HepG2 (cell line): ENCODE data around the gene CSTF1. TPM values are rescaled to one million over a fixed set of nuclear protein-coding genes. Genes with fewer than 3 reads are reported as not detected.
A peak's percentile ranks its signal among the peaks of the same experiment; 100 is the strongest.

Experiments used
- CENPBD1 ChIP-seq: sonication (generic); formaldehyde crosslinking; IDR thresholded peaks from 2 replicates; pipeline ENCODE4 v1.8.0; 2022; ENCODE audit warnings: missing genetic modification reagents, low read depth, mild to moderate bottlenecking, borderline replicate concordance
- ETS1 ChIP-seq: sonication (generic); formaldehyde crosslinking; IDR thresholded peaks from 2 replicates; pipeline ENCODE4 v1.4.0; 2020; ENCODE audit warnings: missing genetic modification reagents
- HDAC2 ChIP-seq: sonication (generic); formaldehyde crosslinking; IDR thresholded peaks from 2 replicates; pipeline ENCODE4 v1.4.0; 2020; ENCODE audit warnings: missing genetic modification reagents
- MAFK ChIP-seq, 2 experiments: IDR thresholded peaks in 1 of 2; conservative IDR thresholded peaks in 1 of 2; 2 replicates each; pipeline ENCODE4 v1.6.1; 2011; ENCODE audit warnings: improper control_type of control experiment in 2 of 2, low read length in 2 of 2
- REXO4 ChIP-seq: sonication (generic); formaldehyde crosslinking; IDR thresholded peaks from 2 replicates; pipeline ENCODE4 v1.8.0; 2022; ENCODE audit warnings: missing genetic modification reagents, mild to moderate bottlenecking, borderline replicate concordance
- SNAPC4 ChIP-seq: sonication (generic); formaldehyde crosslinking; IDR thresholded peaks from 2 replicates; pipeline ENCODE4 v1.4.0; 2020; ENCODE audit warnings: mild to moderate bottlenecking, missing genetic modification reagents
- TAF1 ChIP-seq: sonication (generic); formaldehyde crosslinking; IDR thresholded peaks from 2 replicates; pipeline ENCODE4 v1.4.0; 2020; ENCODE audit warnings: missing genetic modification reagents
- TMF1 ChIP-seq: sonication (generic); formaldehyde crosslinking; IDR thresholded peaks from 2 replicates; pipeline ENCODE4 v1.8.1; 2022; ENCODE audit warnings: low read depth, missing genetic modification reagents
- ZBTB3 ChIP-seq: sonication (generic); formaldehyde crosslinking; IDR thresholded peaks from 2 replicates; pipeline ENCODE4 v1.4.0; 2020; ENCODE audit warnings: low read depth, mild to moderate bottlenecking, moderate library complexity, missing genetic modification reagents, borderline replicate concordance
- ZFP36L2 ChIP-seq: sonication (generic); formaldehyde crosslinking; IDR thresholded peaks from 2 replicates; pipeline ENCODE4 v1.4.0; 2020; ENCODE audit warnings: missing genetic modification reagents
- ZMYM2 ChIP-seq: sonication (generic); formaldehyde crosslinking; IDR thresholded peaks from 2 replicates; pipeline ENCODE4 v1.8.0; 2022; ENCODE audit warnings: mild to moderate bottlenecking, missing genetic modification reagents
- ZNF101 ChIP-seq: sonication (generic); formaldehyde crosslinking; IDR thresholded peaks from 2 replicates; pipeline ENCODE4 v1.4.0; 2020; ENCODE audit warnings: mild to moderate bottlenecking, low read depth, missing genetic modification reagents, borderline replicate concordance
- ZNF142 ChIP-seq: sonication (generic); formaldehyde crosslinking; IDR thresholded peaks from 2 replicates; pipeline ENCODE4 v1.4.0; 2020; ENCODE audit warnings: missing genetic modification reagents
- ZNF678 ChIP-seq: sonication (generic); formaldehyde crosslinking; IDR thresholded peaks from 2 replicates; pipeline ENCODE4 v1.4.0; 2020; ENCODE audit warnings: mild to moderate bottlenecking, missing genetic modification reagents
- ZNF790 ChIP-seq: sonication (generic); formaldehyde crosslinking; IDR thresholded peaks from 2 replicates; pipeline ENCODE4 v1.8.0; 2022; ENCODE audit warnings: missing genetic modification reagents, mild to moderate bottlenecking, borderline replicate concordance
- ZNF891 ChIP-seq: sonication (generic); formaldehyde crosslinking; IDR thresholded peaks from 2 replicates; pipeline ENCODE4 v1.5.0; 2020; ENCODE audit warnings: mild to moderate bottlenecking, missing genetic modification reagents
- polyA plus RNA-seq, 8 experiments: library from polyadenylated mRNA; depleted of rRNA in 3 of 8; stranded (reverse) in 7 of 8; unstranded in 1 of 8; fragments of >200 nt; fragmentation: Illumina TruSeq in 4 of 8; extraction: Trizol in 4 of 8; gene quantifications; 2 replicates each; pipeline versions ENCODE4 v1.2.1 to v1.2.3, GENCODE V29; 2011 to 2016; ENCODE audit warnings: low read depth in 4 of 8, missing spikeins in 1 of 8, mixed read lengths in 1 of 8; ENCODE audit not compliant: insufficient read depth in 1 of 8
- total RNA-seq, 5 experiments: library from RNA; depleted of rRNA; stranded (reverse); fragments of >200 nt; fragmentation: Illumina TruSeq; extraction: Trizol; gene quantifications; 2 replicates each; pipeline ENCODE4 v1.2.3, GENCODE V29; 2016; ENCODE audit warnings: low read depth in 1 of 5

The CSTF1 gene
- total and polyA plus RNA-seq, 2 of the 13 experiments (the other 11 are each of a cell fraction or from before 2014, with no cell fraction given): 70.9 to 100 TPM

- 0 out of 2 replicates have a peak, but pooled peaks have one; percentile 10 for TF ChIP-seq ZNF790
- peak; percentile 73; the same call in 1 of the 2 replicates for TF ChIP-seq HDAC2 (CRISPR knock-in tag)
- TF ChIP-seq ZNF678 (CRISPR knock-in tag): peak; percentile 77; the same call in 1 of the 2 replicates
- TF ChIP-seq ZBTB3 (CRISPR knock-in tag): no peak
- TF ChIP-seq ZFP36L2: no peak
- TF ChIP-seq SNAPC4 (CRISPR knock-in tag): 0 out of 2 replicates have a peak, but pooled peaks have one; percentile 45
- peak; percentile 53 for TF ChIP-seq TAF1 (CRISPR knock-in tag)
- no peak for TF ChIP-seq ZNF142
- TF ChIP-seq REXO4 (CRISPR knock-in tag): no peak
- TF ChIP-seq ETS1: no peak
- peak; percentile 92 for TF ChIP-seq ZNF891 (CRISPR knock-in tag)
- TF ChIP-seq MAFK (conservative IDR thresholded peaks at IDR 0.05 in 1 of 2, IDR thresholded peaks at IDR 0.05 in 1 of 2; ENCODE audit: low read length in 2 of 2): no peak
- no peak for TF ChIP-seq TMF1 (CRISPR knock-in tag)
- peak; percentile 91 for TF ChIP-seq ZMYM2
- TF ChIP-seq CENPBD1 (CRISPR knock-in tag): no peak
- peak; percentile 67; the same call in 1 of the 2 replicates for TF ChIP-seq ZNF101 (CRISPR knock-in tag)
Measured at GRCh38 chr20:56360133-56360907, 32.1 kb upstream of the CSTF1 start (continued).
